GM10248 (cell line): Measurements from ENCODE around the gene FAM234A.

ENCODE experiments used
- CTCF ChIA-PET: fragments of 300-600 bp; sonication (Branson Sonifier 250); formaldehyde crosslinking; extraction: SDS; loops from one replicate; lab custom pipeline; 2021; ENCODE audit warnings: antibody characterized with exemption; lab: Yijun Ruan, JAX
- POLR2A ChIA-PET: fragments of 350-650 bp; sonication (Branson Sonifier 250); formaldehyde crosslinking; extraction: SDS; loops from one replicate; lab custom pipeline; 2020; ENCODE audit warnings: antibody characterized with exemption; lab: Yijun Ruan, JAX
- DNase-seq: peaks from one replicate; pipeline ENCODE4 v3.0.0; 2012; ENCODE audit errors: extremely low spot score
- CTCF ChIP-seq: IDR thresholded peaks from 2 replicates; pipeline ENCODE4 v1.5.1; 2012; ENCODE audit warnings: mild to moderate bottlenecking, low read depth; ENCODE audit errors: extremely low read depth, missing control alignments, control extremely low read depth

The FAM234A gene

DNA sequence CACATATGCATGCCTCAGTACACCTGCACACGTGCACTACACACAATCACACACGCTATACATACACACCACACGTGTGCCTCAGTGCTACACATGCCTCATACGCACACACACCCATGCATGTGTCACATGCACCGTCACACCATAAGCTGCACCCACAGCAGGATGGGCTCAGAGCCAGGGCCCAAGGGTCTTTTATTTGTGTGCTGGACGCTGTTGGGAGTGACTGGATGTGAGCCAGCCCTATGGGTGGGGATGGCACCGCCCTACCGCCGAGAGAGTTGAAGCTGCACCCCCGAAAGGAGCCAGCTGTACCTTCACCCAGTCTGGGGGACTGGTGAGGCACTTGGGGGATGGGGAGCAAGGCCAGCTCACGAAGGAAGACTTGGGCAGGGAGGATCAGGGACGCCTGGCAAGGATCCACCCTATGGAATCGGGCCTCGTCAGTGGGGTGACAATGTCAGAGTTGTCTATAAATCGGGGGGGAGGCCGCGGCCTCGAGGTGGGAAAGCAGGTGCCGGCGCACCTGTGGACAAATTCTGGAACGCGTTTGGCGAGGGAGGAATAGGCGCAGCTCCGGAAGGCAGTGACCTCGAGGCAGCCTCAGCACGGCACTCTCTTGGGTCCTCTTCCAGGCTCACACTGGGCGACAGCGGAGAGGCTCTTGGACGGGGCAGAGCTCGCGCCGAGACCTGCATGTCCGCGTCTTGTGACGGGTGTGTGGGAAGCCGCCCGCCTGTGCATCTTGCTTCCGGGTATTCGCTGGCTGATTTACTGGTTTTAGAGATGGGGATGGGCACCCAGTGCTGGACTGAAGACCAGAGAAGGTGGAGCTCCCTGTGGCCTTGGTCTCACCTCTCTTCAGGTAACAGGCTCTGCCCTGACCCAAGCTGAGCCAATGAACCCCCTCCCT lies 33.8 kb downstream of the FAM234A start:
- no peak for TF ChIP-seq CTCF
- no peak for DNase-seq
- ChIA-PET POLR2A (no interaction called here), CTCF (interaction anchor here (1.2 kb wide), 1 partner anchor 162 kb away, joined by 3 read pairs; no protein-coding TSS in a partner anchor)

DNA sequence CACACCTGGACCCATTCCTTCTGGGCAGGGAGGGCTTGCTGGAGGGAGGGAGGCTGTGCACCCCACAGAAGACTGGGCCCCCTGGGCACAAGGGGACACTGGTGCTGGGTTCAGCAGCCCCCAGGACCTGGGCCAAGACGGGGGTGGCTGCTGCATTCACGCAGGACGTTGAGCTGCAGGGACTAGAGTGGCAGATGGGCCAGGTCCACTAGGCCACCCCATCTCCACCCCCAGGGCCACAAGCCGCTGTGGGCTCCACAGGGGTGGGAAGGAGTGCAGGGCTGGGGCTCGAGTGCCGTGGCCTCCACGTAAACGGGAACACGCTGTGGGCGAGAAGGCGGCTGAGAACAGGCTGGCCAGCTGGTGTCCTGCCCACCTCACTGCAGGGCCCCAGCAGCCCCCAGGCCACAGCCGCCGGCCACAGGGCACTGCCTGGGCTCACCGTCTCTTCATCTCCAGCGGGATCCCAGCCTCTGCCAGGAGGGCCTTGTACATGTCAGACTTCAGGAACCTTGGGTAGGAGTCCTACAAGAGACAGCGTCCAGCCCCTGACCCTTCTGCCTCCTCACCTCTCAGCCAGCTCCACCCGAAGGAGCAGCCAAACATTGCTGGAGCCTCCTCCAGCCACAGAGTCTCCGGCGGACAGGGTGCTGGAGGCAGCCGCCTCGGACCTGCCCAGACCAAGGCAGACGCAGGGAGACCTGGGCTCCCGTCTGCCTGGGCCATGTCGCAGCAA lies 34.6 kb downstream of the FAM234A start:
- DNase-seq = no peak
- POLR2A ChIA-PET = no interaction called here
- CTCF ChIA-PET = interaction anchor here (1.2 kb wide), 1 partner anchor 163 kb away, joined by 3 read pairs; no protein-coding TSS in a partner anchor
- TF ChIP-seq CTCF = no peak

DNA sequence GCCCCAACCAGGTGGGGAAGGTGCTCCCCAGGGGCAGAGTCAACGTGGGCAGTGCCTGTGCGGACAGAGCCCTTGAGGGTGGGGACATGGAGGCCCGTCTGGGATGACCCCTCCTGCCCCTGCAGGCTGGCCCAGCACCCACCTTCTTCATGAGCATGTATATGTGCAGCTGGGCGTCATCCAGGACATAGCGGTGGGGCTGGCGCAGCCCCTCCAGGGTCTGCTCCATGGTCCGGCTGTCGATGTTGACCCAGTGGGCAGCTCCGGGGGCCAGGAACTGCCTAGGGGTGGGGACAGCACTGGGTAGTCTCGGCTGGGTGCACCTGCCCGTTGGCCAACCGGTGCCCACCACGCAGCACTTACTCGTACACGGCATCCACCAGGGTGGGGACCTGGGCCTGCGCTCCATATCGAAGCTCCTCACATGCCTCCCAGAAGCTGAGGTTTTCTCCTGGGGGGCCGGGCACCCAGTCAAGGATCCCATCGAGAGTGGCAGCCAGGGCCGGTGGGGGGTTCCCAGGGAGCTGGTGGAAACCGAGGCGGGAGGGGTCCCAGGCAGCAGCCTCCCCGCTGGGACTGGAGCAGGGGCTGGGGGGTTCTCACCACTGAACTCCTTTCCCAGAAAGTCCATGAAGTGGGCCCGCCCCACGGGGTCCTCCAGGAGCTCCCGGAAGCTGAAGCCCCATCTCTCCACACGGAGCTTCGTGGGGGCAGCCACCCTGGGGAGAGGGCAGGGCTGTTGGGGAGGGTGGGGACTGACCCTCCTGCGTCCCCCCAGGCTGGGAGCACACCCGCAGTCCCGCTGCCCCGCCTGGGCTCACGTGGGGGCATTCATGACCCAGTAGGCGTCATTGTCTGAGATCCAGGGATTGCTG lies 36.0 kb downstream of the FAM234A start:
- TF ChIP-seq CTCF = no peak
- ChIA-PET POLR2A (no interaction called here), CTCF (interaction anchor here (0.8 kb wide), 1 partner anchor 12 kb away, joined by 3 read pairs; the partner anchor contains the start of gene PDIA2)
- no peak for DNase-seq

GRCh38 chr16:272633-273546 lies 38.3 kb downstream of the FAM234A start:
- TF ChIP-seq CTCF = no peak
- CTCF ChIA-PET = no interaction called here
- no peak for DNase-seq
- POLR2A ChIA-PET = no interaction called here

DNA sequence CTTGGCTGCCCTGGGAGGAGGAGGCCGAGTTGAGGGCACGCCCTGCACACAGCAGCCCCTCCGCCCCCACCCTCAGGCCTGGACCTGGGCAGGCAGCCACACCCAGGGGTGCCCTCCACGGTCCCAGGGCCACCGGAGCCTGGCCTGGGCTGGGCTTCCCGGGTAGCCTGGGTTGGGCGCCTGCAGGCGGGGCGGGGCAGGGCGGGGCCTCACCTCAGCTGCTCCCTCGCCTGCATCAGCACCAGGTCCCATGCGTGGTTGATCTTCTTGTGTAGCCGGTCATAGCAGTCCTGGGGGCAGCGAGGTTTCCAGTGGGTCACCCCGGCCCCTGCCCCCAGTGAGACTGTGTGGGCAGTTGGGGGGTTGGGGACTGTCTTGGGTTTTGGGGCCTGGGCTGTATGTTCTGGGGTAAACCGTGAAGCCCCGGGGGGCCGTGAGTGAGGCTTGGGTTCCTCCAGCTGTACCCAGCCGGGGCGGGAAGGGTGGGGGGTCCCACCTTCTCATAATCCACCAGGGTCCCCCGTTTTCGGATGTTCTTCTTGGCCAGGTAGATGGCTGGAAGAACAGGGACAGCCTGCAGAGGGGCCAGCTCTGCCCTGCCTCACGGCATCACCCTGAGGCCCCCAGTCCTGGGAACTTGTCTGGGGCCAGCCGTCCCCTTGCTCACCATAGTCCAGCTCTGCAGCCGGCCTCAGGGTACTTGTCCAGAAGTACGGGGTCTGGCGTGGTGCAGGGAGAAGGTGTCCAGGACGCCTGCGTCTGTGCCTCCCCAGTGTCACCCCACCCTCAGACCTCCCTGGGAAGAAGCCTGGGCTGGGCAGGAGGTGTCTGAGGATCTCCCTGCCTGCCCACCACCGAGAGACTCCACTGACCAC lies 39.2 kb downstream of the FAM234A start:
- ChIA-PET CTCF (no interaction called here), POLR2A (no interaction called here)
- no peak for DNase-seq
- no peak for TF ChIP-seq CTCF
